ENCODE results near the gene GPR83.

DNA sequence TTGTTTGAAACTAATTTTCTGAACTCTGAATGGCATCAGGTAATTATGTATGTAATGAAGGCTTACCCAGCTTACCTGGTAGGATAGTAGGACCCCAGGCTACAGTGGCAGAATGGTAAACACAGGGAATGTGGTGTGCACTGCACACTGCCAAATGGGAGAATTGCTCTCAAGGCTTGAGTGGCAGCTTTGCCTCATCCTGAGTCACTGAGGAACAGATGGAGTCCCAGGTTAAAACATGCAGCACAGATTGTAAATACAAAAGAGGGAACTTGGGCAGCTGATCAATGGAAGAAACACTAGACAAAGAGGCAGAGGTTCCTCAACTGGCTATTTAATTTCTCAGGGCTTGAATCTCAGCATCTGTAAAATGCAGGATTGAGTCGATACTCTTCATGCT is 24.4 kb downstream of the GPR83 start:
- no peak for TF ChIP-seq GATA2 (IDR thresholded peaks at IDR 0.05; ENCODE audit: low read depth, low read length)
- no peak for TF ChIP-seq GATA3 (IDR thresholded peaks at IDR 0.05; ENCODE audit: low read depth, low read length)

Measured in SH-SY5Y (cell line).